Neutrophil (primary cell): ENCODE results near the gene AGRN.

Experiments used
- H3K27ac ChIP-seq: fragments of 200-600 bp; sonication (generic); 2 replicates; pipeline ENCODE4 v1.5.1; 2016; ENCODE audit warnings: mild to moderate bottlenecking, moderate library complexity
- H3K27me3 ChIP-seq: fragments of 200-600 bp; sonication (generic); 2 replicates; pipeline ENCODE4 v1.6.0; 2016; ENCODE audit warnings: mild to moderate bottlenecking
- H3K36me3 ChIP-seq: fragments of 200-600 bp; sonication (generic); 2 replicates; pipeline ENCODE4 v1.5.1; 2017
- H3K4me1 ChIP-seq, 2 experiments: fragments of 200-600 bp in 1 of 2; sonication (generic) in 1 of 2; 1 replicate in 1 of 2; 2 replicates in 1 of 2; pipeline versions ENCODE4 v1.5.1 to v1.6.1; 2013 to 2016; ENCODE audit warnings: low read depth in 1 of 2, low read length in 1 of 2, mild to moderate bottlenecking in 1 of 2, moderate library complexity in 1 of 2; ENCODE audit not compliant: control insufficient read depth in 1 of 2, insufficient read depth in 1 of 2
- H3K4me3 ChIP-seq, 2 experiments: fragments of 200-600 bp in 1 of 2; sonication (generic) in 1 of 2; 1 replicate in 1 of 2; 2 replicates in 1 of 2; pipeline ENCODE4 v1.5.1; 2013 to 2016; ENCODE audit warnings: low read depth in 1 of 2, low read length in 1 of 2, mild to moderate bottlenecking in 1 of 2, moderate library complexity in 1 of 2
- H3K9me3 ChIP-seq: fragments of 200-600 bp; sonication (generic); 2 replicates; pipeline ENCODE4 v1.5.1; 2016
- CTCF ChIP-seq: fragments of 200-600 bp; sonication (generic); IDR thresholded peaks from 2 replicates; pipeline ENCODE4 v1.5.1; 2016; ENCODE audit warnings: antibody characterized with exemption

AGRN gene

GRCh38 chr1:972726-973458, 47.0 kb upstream of the AGRN start:
- Histone ChIP-seq H3K9me3 (no peaks in the 10 kb centered on the region), H3K27ac (no peak overlapping the region), H3K27me3 (peaks cover 87% of the 10 kb centered on the region), H3K36me3 (no peaks in the 10 kb centered on the region), H3K4me3 (no peak overlapping the region), H3K4me1 (peaks cover 3 to 5% of the 10 kb centered on the region in 2 experiments)
- TF ChIP-seq CTCF = no peak

- H3K27me3 ChIP-seq = peaks cover 79% of the 10 kb centered on the region
- no peak for TF ChIP-seq CTCF
Measured at GRCh38 chr1:973459-974292, 46.2 kb upstream of the AGRN start.

DNA sequence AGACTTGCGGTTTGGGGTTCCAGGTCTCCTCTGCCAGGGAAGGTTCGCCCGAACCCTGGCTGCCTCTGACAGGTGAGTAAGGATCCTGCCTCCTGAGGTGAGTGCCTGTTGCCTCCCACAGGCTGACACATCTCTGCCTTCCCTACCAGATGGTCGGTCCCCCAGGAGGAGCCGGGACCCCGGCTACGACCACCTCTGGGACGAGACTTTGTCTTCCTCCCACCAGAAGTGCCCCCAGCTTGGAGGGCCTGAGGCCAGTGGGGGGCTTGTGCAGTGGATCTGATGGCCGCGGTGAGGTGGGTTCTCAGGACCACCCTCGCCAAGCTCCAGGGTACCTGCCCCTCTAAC, 45.7 kb upstream of the AGRN start:
- no peaks in the 10 kb centered on the region for H3K36me3 ChIP-seq
- H3K4me1 ChIP-seq = peaks cover 3 to 5% of the 10 kb centered on the region in 2 experiments
- H3K27me3 ChIP-seq = peaks cover 74% of the 10 kb centered on the region
- TF ChIP-seq CTCF = no peak
- no peaks in the 10 kb centered on the region for H3K9me3 ChIP-seq
- no peak overlapping the region for H3K27ac ChIP-seq
- H3K4me3 ChIP-seq = no peak overlapping the region

More at GRCh38 chr1:973459-974292, 46.2 kb upstream of the AGRN start:
- no peaks in the 10 kb centered on the region for H3K36me3 ChIP-seq
- peaks cover 3 to 5% of the 10 kb centered on the region in 2 experiments for H3K4me1 ChIP-seq
- H3K27ac ChIP-seq = no peak overlapping the region
- H3K9me3 ChIP-seq = no peaks in the 10 kb centered on the region
- H3K4me3 ChIP-seq = no peak overlapping the region

DNA sequence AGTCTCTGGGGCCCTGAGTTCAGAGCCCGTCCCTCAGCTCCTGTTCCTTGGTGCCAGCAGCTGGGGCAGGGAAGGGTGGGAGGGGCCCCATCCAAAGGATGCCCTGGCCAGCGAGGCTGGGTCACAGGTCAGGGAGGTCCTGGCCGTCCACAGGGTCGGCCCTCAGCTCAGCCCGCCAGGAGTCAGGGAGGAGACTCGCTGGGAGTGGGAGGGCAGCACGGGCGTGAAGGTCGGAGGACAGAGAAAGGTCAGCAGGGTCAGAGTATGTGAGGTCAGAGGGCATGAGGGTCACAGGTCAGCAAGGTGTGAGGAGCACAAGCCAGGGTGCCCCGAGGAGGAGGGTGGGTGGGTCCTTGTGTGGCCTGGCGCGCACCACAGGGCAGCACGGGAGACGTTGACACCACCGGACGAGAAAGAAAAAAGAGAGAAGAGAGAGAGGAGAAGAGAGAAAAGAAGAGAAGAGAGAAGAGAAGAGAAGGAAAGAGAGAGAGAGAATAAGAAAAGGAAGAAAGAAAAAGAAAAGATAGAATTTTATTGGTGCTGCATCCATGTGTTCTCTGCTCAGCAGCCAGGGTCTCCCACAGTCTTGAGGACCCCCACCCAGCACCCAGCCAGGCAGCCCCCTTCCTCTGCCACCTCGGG, 45.1 kb upstream of the AGRN start:
- H3K27me3 ChIP-seq = peaks cover 73% of the 10 kb centered on the region

More for the DNA sequence above, 45.1 kb upstream of the AGRN start:
- Histone ChIP-seq H3K27ac (no peak overlapping the region), H3K4me1 (peaks cover 3 to 5% of the 10 kb centered on the region in 2 experiments), H3K36me3 (no peaks in the 10 kb centered on the region), H3K9me3 (no peaks in the 10 kb centered on the region), H3K4me3 (no peak overlapping the region)
- no peak for TF ChIP-seq CTCF
